Sigmoid colon (tissue), 3 donors: ENCODE results near the gene GPR39.

ENCODE experiments used
- POLR2A ChIP-seq, 2 donors: fragments of 450-650 bp; IDR thresholded peaks; one replicate each; pipeline ENCODE4 v1.6.1; 2016; ENCODE audit warnings: antibody characterized with exemption in 2 of 2, mild to moderate bottlenecking in 2 of 2, moderate library complexity in 2 of 2
- TF ChIP-seq, protein P1 (sequence below), 4 experiments: fragments of 450-650 bp in 3 of 4; fragments of 200-600 bp in 1 of 4; IDR thresholded peaks; one replicate each; pipeline ENCODE4 v1.5.1; 2016 to 2019; ENCODE audit warnings: antibody characterized with exemption in 4 of 4, mild to moderate bottlenecking in 3 of 4, moderate library complexity in 2 of 4

DNA sequence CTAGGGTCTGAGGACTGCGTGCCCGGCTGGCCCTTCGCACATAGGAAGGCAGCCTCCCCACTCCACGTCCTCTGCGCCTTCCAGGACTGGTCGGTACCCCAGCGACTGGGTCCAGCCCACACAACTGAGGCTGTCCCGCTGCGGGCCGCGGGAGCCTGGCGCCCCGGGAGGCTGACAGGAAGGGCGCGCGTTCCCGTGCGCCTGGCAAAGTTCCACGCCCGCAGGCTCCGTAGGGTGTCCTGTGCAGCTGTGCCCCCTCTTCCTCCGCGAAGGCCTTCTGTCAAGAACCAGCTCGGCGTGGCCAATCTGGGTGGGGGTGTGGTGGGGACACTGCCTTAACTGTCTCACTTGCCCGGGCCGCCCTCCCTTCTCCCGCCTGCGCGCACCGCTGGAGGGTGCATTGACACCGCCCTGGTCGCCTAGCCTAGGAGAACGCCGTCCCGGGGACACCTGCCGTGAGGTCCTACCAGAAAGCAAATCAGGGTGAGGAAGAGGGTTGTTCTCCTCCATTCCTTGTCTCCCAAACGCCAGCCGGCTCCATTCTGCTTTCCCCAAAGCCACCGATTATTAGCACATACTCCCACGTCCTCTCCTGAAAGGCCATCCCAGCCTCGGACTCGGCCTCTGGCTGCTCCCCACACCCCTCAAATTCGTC is 254.0 kb downstream of the GPR39 start:
- TF ChIP-seq, protein P1, sequence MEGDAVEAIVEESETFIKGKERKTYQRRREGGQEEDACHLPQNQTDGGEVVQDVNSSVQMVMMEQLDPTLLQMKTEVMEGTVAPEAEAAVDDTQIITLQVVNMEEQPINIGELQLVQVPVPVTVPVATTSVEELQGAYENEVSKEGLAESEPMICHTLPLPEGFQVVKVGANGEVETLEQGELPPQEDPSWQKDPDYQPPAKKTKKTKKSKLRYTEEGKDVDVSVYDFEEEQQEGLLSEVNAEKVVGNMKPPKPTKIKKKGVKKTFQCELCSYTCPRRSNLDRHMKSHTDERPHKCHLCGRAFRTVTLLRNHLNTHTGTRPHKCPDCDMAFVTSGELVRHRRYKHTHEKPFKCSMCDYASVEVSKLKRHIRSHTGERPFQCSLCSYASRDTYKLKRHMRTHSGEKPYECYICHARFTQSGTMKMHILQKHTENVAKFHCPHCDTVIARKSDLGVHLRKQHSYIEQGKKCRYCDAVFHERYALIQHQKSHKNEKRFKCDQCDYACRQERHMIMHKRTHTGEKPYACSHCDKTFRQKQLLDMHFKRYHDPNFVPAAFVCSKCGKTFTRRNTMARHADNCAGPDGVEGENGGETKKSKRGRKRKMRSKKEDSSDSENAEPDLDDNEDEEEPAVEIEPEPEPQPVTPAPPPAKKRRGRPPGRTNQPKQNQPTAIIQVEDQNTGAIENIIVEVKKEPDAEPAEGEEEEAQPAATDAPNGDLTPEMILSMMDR (IDR thresholded peaks at IDR 0.05), result no peak
- TF ChIP-seq POLR2A (IDR thresholded peaks at IDR 0.05), result no peak
